Peyer's patch (tissue), 4 donors: Measurements from ENCODE around the gene CDK10. TPM values are rescaled to one million over a fixed set of nuclear protein-coding genes. Genes with fewer than 3 reads are reported as not detected.
A peak's percentile ranks its signal among the peaks of the same experiment; 100 is the strongest.
"Not testable (repeated sequence)": the region's sequence is repeated elsewhere in the genome, so short reads cannot be mapped to it uniquely, and the experiment has no call there.

Experiments used
- DNase-seq, 3 donors: peaks; one replicate each; pipeline ENCODE4 v3.0.0-alpha.2; 2017 to 2019
- H3K27ac ChIP-seq, 4 donors: fragments of 200-600 bp; sonication (generic); one replicate each; pipeline ENCODE4 v1.5.1; 2016 to 2019
- H3K27me3 ChIP-seq, 2 donors: fragments of 200-600 bp; sonication (generic); one replicate each; pipeline ENCODE4 v1.5.1; 2019
- H3K36me3 ChIP-seq, 3 donors: fragments of 200-600 bp; sonication (generic); one replicate each; pipeline ENCODE4 v1.5.1; 2016 to 2019
- H3K4me1 ChIP-seq, 4 donors: fragments of 200-600 bp; sonication (generic); one replicate each; pipeline ENCODE4 v1.5.1; 2016 to 2019
- H3K4me3 ChIP-seq, 4 donors: fragments of 200-600 bp; sonication (generic); 1 replicate in 3 of 4; 2 replicates in 1 of 4; pipeline ENCODE4 v1.5.1; 2016 to 2019; ENCODE audit warnings: mild to moderate bottlenecking in 1 of 4
- H3K9me3 ChIP-seq, 4 donors: fragments of 200-600 bp; sonication (generic); one replicate each; pipeline ENCODE4 v1.5.1; 2016 to 2019; ENCODE audit warnings: mild to moderate bottlenecking in 1 of 4
- POLR2A ChIP-seq, 2 donors: fragments of 450-650 bp; IDR thresholded peaks; one replicate each; pipeline ENCODE4 v1.5.1; 2017; ENCODE audit warnings: antibody characterized with exemption in 2 of 2, mild to moderate bottlenecking in 2 of 2, moderate library complexity in 2 of 2
- total RNA-seq, 4 donors: library from RNA; depleted of rRNA; stranded (reverse); fragments of >200 nt; gene quantifications; one replicate each; pipeline ENCODE4 v1.1.0, GENCODE V29; 2016
- TF ChIP-seq, protein P1 (sequence below), 6 experiments: fragments of 450-650 bp in 4 of 6; fragments of 200-600 bp in 2 of 6; sonication (generic) in 1 of 6; IDR thresholded peaks; one replicate each; pipeline ENCODE4 v1.5.1; 2017 to 2019; ENCODE audit warnings: antibody characterized with exemption in 6 of 6, mild to moderate bottlenecking in 3 of 6, moderate library complexity in 1 of 6

CDK10 gene
- total RNA-seq, 4 donors from 2014 or later: 97.9 to 198 (median 158) TPM

DNA sequence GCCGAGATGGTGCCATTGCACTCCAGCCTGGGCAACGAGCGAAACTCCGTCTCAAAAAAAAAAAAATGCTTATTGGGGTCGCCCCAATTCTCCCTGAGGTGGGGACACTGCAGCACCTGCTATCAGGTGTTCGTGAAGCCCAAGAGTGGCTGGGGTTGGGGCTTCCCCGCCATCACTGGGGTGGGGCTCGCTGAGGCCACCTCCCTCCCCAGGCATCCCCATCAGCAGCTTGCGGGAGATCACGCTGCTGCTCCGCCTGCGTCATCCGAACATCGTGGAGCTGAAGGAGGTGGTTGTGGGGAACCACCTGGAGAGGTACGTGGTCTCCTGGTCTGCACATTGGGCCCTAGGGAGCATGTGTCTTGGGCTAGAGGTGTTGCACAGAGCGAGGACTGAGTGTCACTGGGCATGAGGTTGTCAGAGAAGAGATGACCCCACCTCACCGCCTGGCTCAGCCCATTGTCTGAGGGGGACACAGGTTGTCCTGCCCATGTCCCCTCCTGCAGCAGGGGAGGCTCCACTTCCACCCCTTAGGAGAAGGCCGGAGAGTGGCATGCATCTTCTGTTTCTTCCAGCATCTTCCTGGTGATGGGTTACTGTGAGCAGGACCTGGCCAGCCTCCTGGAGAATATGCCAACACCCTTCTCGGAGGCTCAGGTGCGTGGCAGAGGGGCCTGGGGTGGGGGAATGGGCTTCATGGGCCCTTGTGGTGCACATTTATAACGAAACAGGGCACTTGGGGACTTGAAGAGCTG is 4.9 kb downstream of the CDK10 start:
- DNase-seq: no peak
- Histone ChIP-seq H3K9me3 (no peaks in the 10 kb centered on the region), H3K27me3 (no peaks in the 10 kb centered on the region), H3K36me3 (peaks cover 0 to 66% (median 3%) of the 10 kb centered on the region in 3 donors), H3K4me3 (no peak overlapping the region), H3K27ac (no peak overlapping the region), H3K4me1 (peaks cover 3 to 31% (median 13%) of the 10 kb centered on the region in 4 donors)
- TF ChIP-seq POLR2A (IDR thresholded peaks at IDR 0.05): no peak
- TF ChIP-seq, protein P1, sequence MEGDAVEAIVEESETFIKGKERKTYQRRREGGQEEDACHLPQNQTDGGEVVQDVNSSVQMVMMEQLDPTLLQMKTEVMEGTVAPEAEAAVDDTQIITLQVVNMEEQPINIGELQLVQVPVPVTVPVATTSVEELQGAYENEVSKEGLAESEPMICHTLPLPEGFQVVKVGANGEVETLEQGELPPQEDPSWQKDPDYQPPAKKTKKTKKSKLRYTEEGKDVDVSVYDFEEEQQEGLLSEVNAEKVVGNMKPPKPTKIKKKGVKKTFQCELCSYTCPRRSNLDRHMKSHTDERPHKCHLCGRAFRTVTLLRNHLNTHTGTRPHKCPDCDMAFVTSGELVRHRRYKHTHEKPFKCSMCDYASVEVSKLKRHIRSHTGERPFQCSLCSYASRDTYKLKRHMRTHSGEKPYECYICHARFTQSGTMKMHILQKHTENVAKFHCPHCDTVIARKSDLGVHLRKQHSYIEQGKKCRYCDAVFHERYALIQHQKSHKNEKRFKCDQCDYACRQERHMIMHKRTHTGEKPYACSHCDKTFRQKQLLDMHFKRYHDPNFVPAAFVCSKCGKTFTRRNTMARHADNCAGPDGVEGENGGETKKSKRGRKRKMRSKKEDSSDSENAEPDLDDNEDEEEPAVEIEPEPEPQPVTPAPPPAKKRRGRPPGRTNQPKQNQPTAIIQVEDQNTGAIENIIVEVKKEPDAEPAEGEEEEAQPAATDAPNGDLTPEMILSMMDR (IDR thresholded peaks at IDR 0.05): no peak

DNA sequence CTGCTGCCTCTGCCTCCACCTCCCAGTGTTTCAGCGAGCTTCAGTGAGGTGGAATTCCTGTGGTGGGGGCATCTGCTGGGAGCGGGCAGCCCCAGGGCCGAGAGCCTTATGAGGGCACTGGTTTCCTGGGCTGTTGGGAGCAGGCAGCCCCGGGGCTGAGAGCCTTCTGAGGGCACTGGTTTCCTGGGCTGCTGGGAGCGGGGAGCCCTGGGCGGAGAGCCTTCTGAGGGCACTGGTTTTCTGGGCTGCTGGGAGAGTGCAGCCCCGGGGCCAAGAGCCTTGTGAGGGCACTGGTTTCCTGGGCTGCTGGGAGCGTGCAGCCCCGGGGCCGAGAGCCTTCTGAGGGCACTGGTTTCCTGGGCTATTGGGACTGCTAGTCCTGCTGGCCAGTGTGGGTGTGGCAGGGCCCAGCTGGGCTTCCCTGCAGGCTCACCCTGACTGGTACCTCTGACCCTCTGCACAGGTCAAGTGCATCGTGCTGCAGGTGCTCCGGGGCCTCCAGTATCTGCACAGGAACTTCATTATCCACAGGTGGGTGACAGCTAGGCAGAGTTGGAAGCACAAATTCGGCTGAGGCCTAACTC is 5.6 kb downstream of the CDK10 start:
- H3K27ac ChIP-seq: no peak overlapping the region
- peaks cover 0 to 72% (median 3%) of the 10 kb centered on the region in 3 donors for H3K36me3 ChIP-seq
- no peak for DNase-seq
- TF ChIP-seq POLR2A (IDR thresholded peaks at IDR 0.05): no peak
- TF ChIP-seq, protein P1 (IDR thresholded peaks at IDR 0.05): no peak
- no peaks in the 10 kb centered on the region for H3K9me3 ChIP-seq
- no peak overlapping the region for H3K4me3 ChIP-seq
- peaks cover 3 to 37% (median 17%) of the 10 kb centered on the region in 4 donors for H3K4me1 ChIP-seq
- no peaks in the 10 kb centered on the region for H3K27me3 ChIP-seq

- H3K9me3 ChIP-seq: no peaks in the 10 kb centered on the region
- TF ChIP-seq, protein P1 (IDR thresholded peaks at IDR 0.05): no peak
- TF ChIP-seq POLR2A (IDR thresholded peaks at IDR 0.05): no peak
- H3K4me3 ChIP-seq: no peak overlapping the region
- peaks cover 0 to 84% (median 3%) of the 10 kb centered on the region in 3 donors for H3K36me3 ChIP-seq
- DNase-seq: no peak
- no peaks in the 10 kb centered on the region for H3K27me3 ChIP-seq
- no peak overlapping the region for H3K27ac ChIP-seq
- H3K4me1 ChIP-seq: peaks cover under 1 to 28% (median 10%) of the 10 kb centered on the region in 4 donors
Observed at GRCh38 chr16:89693289-89693731, 6.8 kb downstream of the CDK10 start.

DNA sequence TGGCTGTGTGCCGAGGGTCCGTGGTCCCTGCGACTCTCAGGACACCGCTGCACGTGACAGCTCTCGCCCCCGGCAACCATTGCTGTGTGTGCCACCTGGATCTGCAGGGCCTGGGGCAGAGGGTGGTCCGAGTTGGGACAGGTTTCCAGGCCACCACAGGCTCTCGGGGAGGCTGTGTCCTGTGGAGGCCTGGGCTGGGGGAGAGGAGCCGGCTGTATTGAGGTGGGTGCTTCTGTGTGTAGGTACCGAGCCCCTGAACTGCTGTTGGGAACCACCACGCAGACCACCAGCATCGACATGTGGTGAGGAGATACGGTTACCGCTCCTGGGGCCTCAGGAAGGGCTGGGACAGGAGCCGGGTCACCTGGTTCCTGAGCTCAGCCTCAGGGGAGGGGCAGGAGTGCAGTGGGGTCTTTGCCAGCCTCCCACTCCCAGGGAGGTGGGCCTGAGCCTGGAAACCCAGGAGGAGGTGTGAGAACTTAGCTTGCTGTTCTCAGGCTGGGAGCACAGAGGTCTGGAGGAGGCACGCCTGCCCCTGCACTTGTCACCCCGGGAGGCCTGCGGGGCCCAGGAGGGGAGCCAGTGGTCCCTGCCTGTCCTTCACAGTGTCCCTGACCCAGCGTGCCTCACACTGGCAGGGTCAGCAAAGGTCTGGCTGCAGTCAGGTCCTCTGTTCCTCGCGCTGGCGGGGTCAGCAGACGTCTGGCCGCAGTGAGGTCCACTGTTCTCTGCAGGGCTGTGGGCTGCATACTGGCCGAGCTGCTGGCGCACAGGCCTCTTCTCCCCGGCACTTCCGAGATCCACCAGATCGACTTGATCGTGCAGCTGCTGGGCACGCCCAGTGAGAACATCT is 7.7 kb downstream of the CDK10 start:
- H3K27ac ChIP-seq: no peak overlapping the region
- TF ChIP-seq POLR2A (IDR thresholded peaks at IDR 0.05): no peak
- TF ChIP-seq, protein P1 (IDR thresholded peaks at IDR 0.05): no peak
- DNase-seq: peak in 1 of 3 donors; percentile 51
- H3K4me3 ChIP-seq: no peak overlapping the region
- H3K4me1 ChIP-seq: peaks cover 0 to 23% (median 10%) of the 10 kb centered on the region in 4 donors
- no peaks in the 10 kb centered on the region for H3K27me3 ChIP-seq
- H3K9me3 ChIP-seq: no peaks in the 10 kb centered on the region
- peaks cover 0 to 84% (median 3%) of the 10 kb centered on the region in 3 donors for H3K36me3 ChIP-seq

- H3K27ac ChIP-seq: peak overlapping the region in 1 of 4 donors; percentile 45
- not testable (repeated sequence) for H3K4me3 ChIP-seq, H3K9me3 ChIP-seq, DNase-seq, H3K27me3 ChIP-seq
- H3K4me1 ChIP-seq: peaks cover 0 to 28% (median 12%) of the 10 kb centered on the region in 4 donors
- peaks cover 0 to 79% (median 3%) of the 10 kb centered on the region in 3 donors for H3K36me3 ChIP-seq
Observed at GRCh38 chr16:89694784-89695085, 8.2 kb downstream of the CDK10 start.
